ENCODE measurements around the gene FAM222A. TPM values are rescaled to one million over a fixed set of nuclear protein-coding genes. Genes with fewer than 3 reads are reported as not detected.

FAM222A gene
- total RNA-seq, 1 experiment from 2014 or later, result 5.5 TPM

DNA sequence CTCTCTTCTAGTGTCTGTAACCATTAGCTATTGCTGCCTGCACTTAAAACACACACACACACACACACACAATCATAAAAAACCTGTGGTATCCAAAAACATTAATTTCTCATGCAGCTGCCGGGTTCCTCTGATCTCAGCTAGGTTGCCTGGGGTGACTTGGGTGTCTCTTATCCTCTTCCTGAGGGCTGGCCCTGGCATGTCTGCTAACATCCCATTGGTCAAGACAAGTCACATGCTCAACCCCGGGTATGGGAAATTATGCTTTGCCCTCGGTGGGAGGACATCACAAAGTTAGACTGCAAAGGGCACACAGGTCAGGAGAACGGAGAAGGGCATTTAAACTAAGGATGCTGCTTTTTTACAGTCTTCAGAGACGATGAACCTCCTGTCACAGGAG lies 63.9 kb downstream of the FAM222A start:
- BruUV-seq (replicated peaks), result no TSS peak
- peak; percentile 48 for DNase-seq (ENCODE audit: low spot score)
- no peaks in the 10 kb centered on the region for H3K36me3 ChIP-seq (ENCODE audit: insufficient read depth, low read length, poor library complexity, severe bottlenecking)
- H3K4me1 ChIP-seq (ENCODE audit: insufficient read depth, low read length, poor library complexity, severe bottlenecking), result no peaks in the 10 kb centered on the region
- TF ChIP-seq, protein P1, sequence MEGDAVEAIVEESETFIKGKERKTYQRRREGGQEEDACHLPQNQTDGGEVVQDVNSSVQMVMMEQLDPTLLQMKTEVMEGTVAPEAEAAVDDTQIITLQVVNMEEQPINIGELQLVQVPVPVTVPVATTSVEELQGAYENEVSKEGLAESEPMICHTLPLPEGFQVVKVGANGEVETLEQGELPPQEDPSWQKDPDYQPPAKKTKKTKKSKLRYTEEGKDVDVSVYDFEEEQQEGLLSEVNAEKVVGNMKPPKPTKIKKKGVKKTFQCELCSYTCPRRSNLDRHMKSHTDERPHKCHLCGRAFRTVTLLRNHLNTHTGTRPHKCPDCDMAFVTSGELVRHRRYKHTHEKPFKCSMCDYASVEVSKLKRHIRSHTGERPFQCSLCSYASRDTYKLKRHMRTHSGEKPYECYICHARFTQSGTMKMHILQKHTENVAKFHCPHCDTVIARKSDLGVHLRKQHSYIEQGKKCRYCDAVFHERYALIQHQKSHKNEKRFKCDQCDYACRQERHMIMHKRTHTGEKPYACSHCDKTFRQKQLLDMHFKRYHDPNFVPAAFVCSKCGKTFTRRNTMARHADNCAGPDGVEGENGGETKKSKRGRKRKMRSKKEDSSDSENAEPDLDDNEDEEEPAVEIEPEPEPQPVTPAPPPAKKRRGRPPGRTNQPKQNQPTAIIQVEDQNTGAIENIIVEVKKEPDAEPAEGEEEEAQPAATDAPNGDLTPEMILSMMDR (conservative IDR thresholded peaks at IDR 0.05; ENCODE audit: low read depth, low read length), result no peak
- TF ChIP-seq EZH2 (IDR thresholded peaks at IDR 0.05; ENCODE audit: borderline replicate concordance, low read depth, low read length, poor library complexity, severe bottlenecking), result no peak
- POLR2A ChIA-PET (ENCODE audit: low non-redundant PET), result no interaction called here
- CTCF ChIA-PET, result interaction anchor here (2.8 kb wide), 1 partner anchor 179 kb away, joined by 44 read pairs; no protein-coding TSS in a partner anchor
- no peaks in the 10 kb centered on the region for H3K27me3 ChIP-seq (replicated peaks; ENCODE audit: insufficient read depth, low read depth, low read length, poor library complexity)
- no peak overlapping the region for H3K27ac ChIP-seq (ENCODE audit: low read depth, low read length, poor library complexity, severe bottlenecking)
- no peaks in the 10 kb centered on the region for H3K9me3 ChIP-seq (ENCODE audit: low read depth, low read length, poor library complexity, severe bottlenecking)
- intact Hi-C loops (cut with micrococcal nuclease; ENCODE audit: unreplicated experiment), result loop anchor here (5.0 kb wide), 1 partner anchor 515 kb away; no protein-coding TSS in a partner anchor
- H3K4me3 ChIP-seq (ENCODE audit: low read depth, low read length, poor library complexity, severe bottlenecking), result no peak overlapping the region

DNA sequence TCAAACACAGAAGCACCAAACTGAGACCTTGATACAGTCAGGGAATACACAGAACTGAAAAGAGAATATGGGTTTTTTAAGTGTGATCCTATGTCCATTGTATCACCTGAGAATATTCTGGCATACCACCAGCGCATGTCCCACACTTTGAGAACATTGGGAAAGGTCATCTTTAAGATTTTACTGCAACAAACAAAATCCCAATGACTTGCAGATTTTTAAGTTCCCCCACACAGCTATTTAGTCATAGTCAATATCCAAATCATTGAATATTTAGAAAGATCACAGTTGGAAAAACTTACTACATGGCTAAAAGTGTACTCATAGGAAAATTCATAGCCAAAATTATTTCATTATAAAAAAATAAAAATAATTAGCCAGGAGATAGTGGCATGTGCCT lies 65.1 kb downstream of the FAM222A start:
- ChIA-PET POLR2A (ENCODE audit: low non-redundant PET) (no interaction called here), CTCF (interaction anchor here (0.6 kb wide), 1 partner anchor 150 kb away, joined by 3 read pairs; no protein-coding TSS in a partner anchor)
- no peaks in the 10 kb centered on the region for H3K4me1 ChIP-seq (ENCODE audit: insufficient read depth, low read length, poor library complexity, severe bottlenecking)
- no peaks in the 10 kb centered on the region for H3K9me3 ChIP-seq (ENCODE audit: low read depth, low read length, poor library complexity, severe bottlenecking)
- H3K27me3 ChIP-seq (replicated peaks; ENCODE audit: insufficient read depth, low read depth, low read length, poor library complexity), result no peaks in the 10 kb centered on the region
- H3K36me3 ChIP-seq (ENCODE audit: insufficient read depth, low read length, poor library complexity, severe bottlenecking), result no peaks in the 10 kb centered on the region
- no peak for DNase-seq (ENCODE audit: low spot score)
- no peak overlapping the region for H3K27ac ChIP-seq (ENCODE audit: low read depth, low read length, poor library complexity, severe bottlenecking)
- BruUV-seq (replicated peaks), result no TSS peak
- no peak overlapping the region for H3K4me3 ChIP-seq (ENCODE audit: low read depth, low read length, poor library complexity, severe bottlenecking)
- TF ChIP-seq, protein P1 (conservative IDR thresholded peaks at IDR 0.05; ENCODE audit: low read depth, low read length), result no peak
- TF ChIP-seq EZH2 (IDR thresholded peaks at IDR 0.05; ENCODE audit: borderline replicate concordance, low read depth, low read length, poor library complexity, severe bottlenecking), result no peak
- intact Hi-C loops (cut with micrococcal nuclease; ENCODE audit: unreplicated experiment), result loop anchor here (5.0 kb wide), 1 partner anchor 516 kb away; no protein-coding TSS in a partner anchor

DNA sequence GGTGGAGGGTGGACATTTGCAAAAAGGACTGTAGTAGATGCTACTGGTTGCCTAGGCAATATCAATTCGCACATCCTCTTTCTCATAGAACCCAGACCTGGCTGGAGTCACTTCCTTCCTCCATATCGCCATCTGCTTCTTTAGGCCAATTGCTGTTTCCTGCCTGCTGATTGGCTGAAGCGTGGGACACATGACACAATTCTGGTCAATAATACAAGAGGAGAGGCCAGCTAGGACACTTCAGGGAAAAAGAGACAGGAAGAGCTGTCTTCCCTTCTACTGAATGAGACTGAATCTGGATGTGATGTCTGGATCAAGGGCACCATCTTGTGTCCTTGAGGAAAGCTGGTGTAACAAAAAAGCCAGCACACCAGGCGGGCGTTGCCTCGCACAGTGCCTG lies 65.8 kb downstream of the FAM222A start:
- no TSS peak for BruUV-seq (replicated peaks)
- no peaks in the 10 kb centered on the region for H3K9me3 ChIP-seq (ENCODE audit: low read depth, low read length, poor library complexity, severe bottlenecking)
- no peak overlapping the region for H3K4me3 ChIP-seq (ENCODE audit: low read depth, low read length, poor library complexity, severe bottlenecking)
- ChIA-PET POLR2A (ENCODE audit: low non-redundant PET) (no interaction called here), CTCF (interaction anchor here (0.6 to 1.1 kb wide), 4 partner anchors 9 to 667 kb away, joined by 3 to 6 read pairs (median 4); no protein-coding TSS in a partner anchor)
- no peak for TF ChIP-seq EZH2 (IDR thresholded peaks at IDR 0.05; ENCODE audit: borderline replicate concordance, low read depth, low read length, poor library complexity, severe bottlenecking)
- TF ChIP-seq, protein P1 (conservative IDR thresholded peaks at IDR 0.05; ENCODE audit: low read depth, low read length), result peak; percentile 19; the same call in 1 of the 2 replicates
- no peaks in the 10 kb centered on the region for H3K36me3 ChIP-seq (ENCODE audit: insufficient read depth, low read length, poor library complexity, severe bottlenecking)
- intact Hi-C loops (cut with micrococcal nuclease; ENCODE audit: unreplicated experiment), result loop anchor here (5.0 kb wide), 1 partner anchor 517 kb away; no protein-coding TSS in a partner anchor
- DNase-seq (ENCODE audit: low spot score), result peak; percentile 25
- no peaks in the 10 kb centered on the region for H3K4me1 ChIP-seq (ENCODE audit: insufficient read depth, low read length, poor library complexity, severe bottlenecking)
- no peaks in the 10 kb centered on the region for H3K27me3 ChIP-seq (replicated peaks; ENCODE audit: insufficient read depth, low read depth, low read length, poor library complexity)
- no peak overlapping the region for H3K27ac ChIP-seq (ENCODE audit: low read depth, low read length, poor library complexity, severe bottlenecking)
